D721Med (cell line): ENCODE results near the gene LTBP1.

Experiments
- DNase-seq: peaks from one replicate; pipeline ENCODE4 v3.0.0; 2011; ENCODE audit warnings: low spot score; ENCODE audit not compliant: insufficient read length
- FAIRE-seq: peaks from 2 replicates; lab custom pipeline; 2011; peaks lifted over from hg19 to GRCh38; lab: Jason Lieb, UNC
- CTCF ChIP-seq: IDR thresholded peaks from 2 replicates; pipeline ENCODE4 v1.5.1; 2012; ENCODE audit warnings: mild to moderate bottlenecking, control low read depth; ENCODE audit not compliant: insufficient read depth; ENCODE audit errors: missing control alignments

The LTBP1 gene

GRCh38 chr2:33419581-33420200 lies 472.9 kb downstream of the LTBP1 start:
- no peak for TF ChIP-seq CTCF
- no peak for DNase-seq
- FAIRE-seq: no peak

- DNase-seq (no peak), FAIRE-seq (no peak)
- no peak for TF ChIP-seq CTCF
These were observed 474.0 kb downstream of the LTBP1 start for GRCh38 chr2:33420726-33421125.

- TF ChIP-seq CTCF: no peak
- FAIRE-seq (no peak), DNase-seq (no peak)
These were observed 475.1 kb downstream of the LTBP1 start for GRCh38 chr2:33421820-33422219.

GRCh38 chr2:33425161-33425560 lies 478.4 kb downstream of the LTBP1 start:
- TF ChIP-seq CTCF: no peak
- FAIRE-seq: no peak
- no peak for DNase-seq

GRCh38 chr2:33425586-33426031 lies 478.9 kb downstream of the LTBP1 start:
- FAIRE-seq (no peak), DNase-seq (no peak)
- TF ChIP-seq CTCF: no peak

- no peak for DNase-seq
- FAIRE-seq: no peak
- TF ChIP-seq CTCF: no peak
These were observed 480.0 kb downstream of the LTBP1 start for GRCh38 chr2:33426666-33427231.

GRCh38 chr2:33430077-33430476 lies 483.3 kb downstream of the LTBP1 start:
- TF ChIP-seq CTCF: no peak
- FAIRE-seq (no peak), DNase-seq (no peak)
